ENCODE data around the gene FDXACB1. TPM values are rescaled to one million over a fixed set of nuclear protein-coding genes. Genes with fewer than 3 reads are reported as not detected.
A peak's percentile ranks its signal among the peaks of the same experiment; 100 is the strongest.
"Not testable (repeated sequence)": the region's sequence is repeated elsewhere in the genome, so short reads cannot be mapped to it uniquely, and the experiment has no call there.

FDXACB1 gene
- total RNA-seq, 1 donor from 2014 or later: 1.8 TPM

GRCh38 chr11:111910676-111911562, 32.0 kb upstream of the FDXACB1 start:
- peak; percentile 71 for DNase-seq (ENCODE audit: low read depth)

- DNase-seq (ENCODE audit: low read depth): no peak
These were observed 30.4 kb upstream of the FDXACB1 start for GRCh38 chr11:111909378-111909777.

DNA sequence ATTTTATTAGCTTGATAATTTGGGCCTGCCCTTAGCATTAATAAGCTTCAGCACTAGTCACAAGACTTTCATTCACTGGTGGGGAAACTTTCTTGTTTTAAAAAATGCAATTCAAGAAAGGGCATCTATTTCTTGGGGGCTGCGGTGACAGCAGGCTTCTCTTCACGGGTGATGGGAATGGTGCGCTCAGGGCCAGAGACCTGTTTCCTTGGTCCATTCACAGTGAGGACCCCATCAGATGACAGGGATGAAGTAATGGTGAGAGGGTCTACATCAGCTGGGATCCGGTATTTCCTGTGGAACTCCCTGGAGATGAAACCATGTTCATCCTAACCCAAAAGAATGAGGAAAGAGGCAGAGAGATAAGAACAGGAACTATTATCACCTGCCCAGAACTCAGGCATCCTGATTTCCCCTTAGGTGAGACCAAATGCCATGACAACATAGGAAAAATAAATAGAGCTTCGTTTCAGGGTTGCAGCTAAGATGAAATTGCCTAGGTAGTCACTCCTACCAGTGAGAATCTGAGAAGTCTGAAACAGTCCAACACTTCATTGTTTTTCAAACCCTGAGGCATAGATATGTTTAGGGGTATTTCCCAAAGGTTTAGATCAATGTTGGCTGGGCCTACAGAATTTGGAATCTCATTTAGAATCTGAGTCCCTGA, 29.8 kb upstream of the FDXACB1 start:
- no peak for DNase-seq (ENCODE audit: low read depth)

- DNase-seq (ENCODE audit: low read depth): no peak
These were observed 27.7 kb upstream of the FDXACB1 start for GRCh38 chr11:111906680-111907079.

- no peak for DNase-seq (ENCODE audit: low read depth)
These were observed 26.4 kb upstream of the FDXACB1 start for GRCh38 chr11:111905411-111905810.

DNA sequence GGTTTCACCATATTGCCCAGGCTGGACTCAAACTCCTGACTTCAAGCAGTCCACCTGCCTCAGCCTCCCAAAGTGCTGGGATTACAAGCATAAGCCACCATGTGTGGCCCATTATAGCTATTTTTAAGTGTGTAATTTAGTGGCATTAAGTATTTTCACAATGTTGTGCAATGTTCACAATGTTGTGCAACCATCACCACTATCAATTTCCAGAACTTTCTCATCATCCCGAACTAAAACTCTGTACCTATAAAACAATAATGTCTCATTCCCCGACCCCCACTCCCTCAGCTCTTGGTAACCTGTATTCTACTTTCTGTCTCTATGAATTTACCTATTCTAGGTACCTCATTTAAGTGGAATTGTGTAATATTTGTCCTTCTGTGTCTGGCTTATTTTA, 7.9 kb upstream of the FDXACB1 start:
- DNase-seq (ENCODE audit: low read depth): no peak

DNA sequence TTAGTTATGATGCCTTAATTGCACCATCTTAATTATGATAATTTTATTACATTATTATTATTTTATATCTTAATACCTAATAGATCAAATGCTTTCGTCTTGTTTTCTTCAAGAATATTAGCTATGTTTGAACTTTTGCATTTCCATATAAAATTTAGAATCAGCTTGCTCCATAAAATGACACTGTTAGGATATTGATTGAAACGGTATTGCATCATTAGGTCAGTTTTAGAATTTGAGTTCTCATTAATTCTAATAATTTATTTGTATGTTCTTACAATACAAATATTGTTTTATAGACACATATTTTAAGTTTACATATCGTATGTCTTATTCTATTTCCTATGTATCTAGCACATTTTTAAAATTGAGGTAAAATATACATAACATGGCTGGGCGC, 7.1 kb upstream of the FDXACB1 start:
- no peak for DNase-seq (ENCODE audit: low read depth)

- DNase-seq (ENCODE audit: low read depth): not testable (repeated sequence)
These were observed 6.1 kb upstream of the FDXACB1 start for GRCh38 chr11:111885053-111885452.

DNA sequence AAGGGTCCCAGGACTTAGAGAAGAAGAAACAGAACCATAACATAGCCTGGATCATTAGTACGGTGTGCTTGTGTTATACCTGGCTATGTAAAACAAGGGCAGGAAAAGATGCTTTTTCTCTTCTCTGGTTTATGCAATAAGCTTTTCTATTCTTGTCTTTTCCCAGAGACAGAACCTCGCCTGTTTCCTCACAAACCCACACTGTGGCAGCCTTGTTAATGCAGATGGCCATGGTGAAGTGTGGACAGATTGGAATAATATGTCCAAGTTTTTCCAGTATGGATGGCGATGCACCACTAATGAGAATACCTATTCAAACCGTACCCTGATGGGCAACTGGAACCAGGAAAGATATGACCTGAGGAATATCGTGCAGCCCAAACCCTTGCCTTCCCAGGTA, 3.2 kb upstream of the FDXACB1 start:
- DNase-seq (ENCODE audit: low read depth): no peak

- DNase-seq (ENCODE audit: low read depth): no peak
These were observed 634 bp upstream of the FDXACB1 start for GRCh38 chr11:111879637-111879960.

- no peak for DNase-seq (ENCODE audit: low read depth)
These were observed 548 bp downstream of the FDXACB1 start for GRCh38 chr11:111878385-111878848.

- peak; percentile 43 for DNase-seq (ENCODE audit: low read depth)
These were observed 7.2 kb downstream of the FDXACB1 start for GRCh38 chr11:111871693-111872161.

- DNase-seq (ENCODE audit: low read depth): peak; percentile 88
These were observed 7.9 kb downstream of the FDXACB1 start, which contains the start of gene ALG9 for GRCh38 chr11:111870886-111871692. Gene ALG9, minus strand, starts transcription at chr11:111871581. Its CDS starts 99 bp downstream, at chr11:111871482.

GRCh38 chr11:111870522-111870885, 8.5 kb downstream of the FDXACB1 start:
- DNase-seq (ENCODE audit: low read depth): no peak

GRCh38 chr11:111870113-111870512, 8.9 kb downstream of the FDXACB1 start:
- no peak for DNase-seq (ENCODE audit: low read depth)

DNA sequence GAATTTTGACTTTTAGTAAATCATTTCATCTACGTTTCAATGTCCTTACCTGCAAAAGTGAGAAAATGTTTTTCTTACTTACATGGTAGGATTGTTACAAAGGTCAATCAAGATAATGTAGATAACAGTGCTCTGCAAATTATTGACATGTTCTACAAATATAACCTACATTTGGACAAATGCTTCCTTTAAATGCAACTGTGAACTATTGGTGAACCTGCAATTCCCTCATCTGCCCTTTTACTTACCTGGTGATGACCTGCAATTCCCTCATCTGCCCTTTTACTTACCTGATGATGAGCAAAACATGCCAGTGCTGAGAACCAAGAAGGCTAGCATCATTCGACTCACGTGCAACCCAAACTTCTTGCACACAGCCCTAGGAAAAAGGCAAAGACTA, 18.7 kb downstream of the FDXACB1 start:
- no peak for DNase-seq (ENCODE audit: low read depth)

DNA sequence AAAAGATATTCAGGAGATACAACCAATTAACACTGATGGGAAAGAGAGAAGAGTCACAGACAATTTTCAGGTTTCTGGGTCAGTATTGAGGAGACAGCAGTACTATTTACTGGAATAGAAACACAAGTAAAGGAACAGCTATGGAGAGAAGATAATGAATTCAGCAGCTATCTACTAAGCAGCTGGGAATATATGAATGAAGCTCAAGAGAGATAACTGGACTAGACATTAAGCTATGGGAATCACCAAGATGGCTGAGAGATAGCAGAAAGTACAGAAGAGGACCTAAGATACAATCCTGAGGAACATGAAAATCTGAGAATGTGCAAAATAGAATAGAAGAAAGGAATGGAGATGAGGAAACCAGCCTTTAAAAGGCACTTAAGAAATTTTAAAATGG, 23.5 kb downstream of the FDXACB1 start:
- no peak for DNase-seq (ENCODE audit: low read depth)

DNA sequence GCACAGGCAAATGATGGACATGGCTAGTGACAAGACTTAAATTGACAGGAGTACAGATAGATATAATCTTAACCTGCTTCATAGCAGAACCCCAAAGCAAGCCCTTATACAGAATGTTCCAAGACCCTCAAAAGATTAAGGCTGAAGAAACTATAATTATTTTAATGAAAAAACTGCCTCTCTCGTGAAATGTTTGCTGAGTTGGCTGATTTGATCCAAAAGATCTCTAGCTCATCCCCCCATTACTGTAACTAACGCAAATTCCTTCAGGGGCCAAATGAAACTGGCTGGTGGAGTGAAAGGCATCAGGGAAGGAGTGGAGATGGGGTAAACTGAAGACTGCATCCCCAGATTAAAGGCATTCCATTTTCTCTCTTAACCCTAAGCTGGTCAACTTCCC, 26.9 kb downstream of the FDXACB1 start:
- no peak for DNase-seq (ENCODE audit: low read depth)

DNA sequence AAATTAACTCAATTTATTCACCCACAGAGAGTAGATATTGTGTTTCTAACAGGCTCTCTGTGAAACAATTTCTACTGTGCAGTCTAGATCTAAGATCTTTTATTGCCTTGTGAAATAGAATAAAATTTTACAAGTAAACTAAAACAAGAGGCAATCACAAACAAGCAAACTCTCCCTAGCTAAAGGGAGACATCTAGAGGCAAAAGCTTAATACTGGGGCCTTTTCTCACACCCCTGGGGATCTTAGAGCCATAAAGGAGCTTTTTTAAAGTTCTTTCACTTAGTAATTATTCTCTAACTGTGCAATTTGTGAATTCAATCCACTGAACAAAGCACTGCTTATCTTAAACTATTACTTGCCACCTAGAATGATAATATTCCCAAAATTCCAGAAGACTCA, 27.3 kb downstream of the FDXACB1 start:
- DNase-seq (ENCODE audit: low read depth): no peak

GRCh38 chr11:111851067-111851466, 27.9 kb downstream of the FDXACB1 start:
- DNase-seq (ENCODE audit: low read depth): no peak

DNA sequence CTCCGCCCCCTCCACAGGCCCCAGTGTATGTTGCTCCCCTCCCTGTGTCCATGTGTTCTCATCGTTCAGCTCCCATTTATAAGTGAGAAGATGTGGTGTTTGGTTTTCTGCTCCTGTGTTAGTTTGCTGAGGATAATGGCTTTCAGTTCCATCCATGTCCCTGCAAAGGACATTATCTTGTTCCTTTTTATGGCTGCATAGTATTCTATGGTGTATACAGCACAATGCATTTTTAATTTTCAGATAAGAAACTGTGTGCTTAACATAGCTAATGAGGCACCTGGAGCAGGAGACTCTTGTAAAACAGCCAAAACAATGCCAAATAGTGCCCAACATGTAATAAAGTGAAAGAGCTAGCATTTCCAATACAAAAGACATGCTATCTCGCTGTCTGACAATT, 29.3 kb downstream of the FDXACB1 start:
- DNase-seq (ENCODE audit: low read depth): no peak

DNA sequence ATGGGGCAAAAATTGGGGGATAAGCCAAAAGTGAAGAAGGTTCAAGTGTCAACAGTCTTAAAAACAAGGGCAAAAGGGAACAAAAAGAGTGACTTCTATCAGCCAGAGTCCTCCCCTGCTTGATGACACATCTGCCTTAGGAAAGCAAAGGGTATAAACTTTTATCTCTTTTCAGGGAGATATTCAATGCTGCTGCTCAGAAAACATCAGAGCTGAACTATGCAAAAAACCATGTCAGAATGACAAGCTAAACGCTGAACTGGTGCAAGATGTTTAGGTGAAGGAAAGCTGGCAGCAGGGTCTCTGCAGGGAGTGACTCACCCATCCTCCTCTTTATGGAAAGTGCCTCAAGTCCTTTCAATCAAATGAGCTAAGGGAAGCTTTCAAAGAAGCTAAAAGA, 32.3 kb downstream of the FDXACB1 start:
- DNase-seq (ENCODE audit: low read depth): no peak
